Testis (tissue), 3 donors: Measurements from ENCODE around the gene HSPB6. TPM values are rescaled to one million over a fixed set of nuclear protein-coding genes. Genes with fewer than 3 reads are reported as not detected.

ENCODE experiments used
- DNase-seq: peaks from one replicate; pipeline ENCODE4 v3.0.0-alpha.2; 2019
- H3K27ac ChIP-seq, 2 donors: fragments of 200-600 bp; sonication (generic); one replicate each; pipeline ENCODE4 v1.5.1; 2019
- H3K27me3 ChIP-seq: fragments of 200-600 bp; sonication (generic); one replicate; pipeline ENCODE4 v1.5.1; 2019
- H3K36me3 ChIP-seq: fragments of 200-600 bp; sonication (generic); one replicate; pipeline ENCODE4 v1.5.1; 2017; ENCODE audit warnings: low read depth; ENCODE audit errors: missing control alignments
- H3K4me1 ChIP-seq: fragments of 200-600 bp; sonication (generic); one replicate; pipeline ENCODE4 v1.5.1; 2019
- H3K4me3 ChIP-seq, 2 donors: fragments of 200-600 bp; sonication (generic); one replicate each; pipeline ENCODE4 v1.5.1; 2017 to 2019
- H3K9me3 ChIP-seq: fragments of 200-600 bp; sonication (generic); one replicate; pipeline ENCODE4 v1.5.1; 2017
- CTCF ChIP-seq, 3 experiments: fragments of 450-650 bp in 2 of 3; fragments of 200-600 bp in 1 of 3; sonication (generic) in 1 of 3; IDR thresholded peaks; one replicate each; pipeline ENCODE4 v1.5.1; 2016 to 2019; ENCODE audit warnings: antibody characterized with exemption in 3 of 3, mild to moderate bottlenecking in 2 of 3, moderate library complexity in 1 of 3
- POLR2A ChIP-seq: fragments of 450-650 bp; IDR thresholded peaks from one replicate; pipeline ENCODE4 v1.6.1; 2017; ENCODE audit warnings: antibody characterized with exemption, mild to moderate bottlenecking, moderate library complexity
- WGBS, 2 donors: methylation state at CpG; one replicate each; pipeline ENCODE4 v1.1.5; 2018; 5-methylcytosine and 5-hydroxymethylcytosine counted together
- intact Hi-C: fragments of 100-400 bp; cut with DNase I; formaldehyde crosslinking; loops from one replicate; pipeline ENCODE4 v1.15.1; 2023; ENCODE audit warnings: low total_unique reads
- polyA plus RNA-seq: library from polyadenylated mRNA; stranded (reverse); fragments of 350-450 nt; fragmentation: Illumina TruSeq; extraction: RNeasy Lipid Tissue Mini Kit (QIAGEN cat#74804); gene quantifications from one replicate; pipeline ENCODE4 v1.2.3, GENCODE V29; 2014; ENCODE audit warnings: low read depth, low replicate concordance; ENCODE audit not compliant: insufficient read depth
- total RNA-seq, 2 donors: library from RNA; depleted of rRNA; stranded (reverse); fragments of >200 nt; gene quantifications; one replicate each; pipeline ENCODE4 v1.2.3, GENCODE V29; 2016

HSPB6 gene
- total and polyA plus RNA-seq, 3 donors from 2014 or later, result 50.9 to 146 (median 57.1) TPM

- H3K27ac ChIP-seq, result no peak overlapping the region
- no peaks in the 10 kb centered on the region for H3K27me3 ChIP-seq
- H3K9me3 ChIP-seq, result no peaks in the 10 kb centered on the region
- H3K36me3 ChIP-seq, result no peaks in the 10 kb centered on the region
- H3K4me1 ChIP-seq, result no peaks in the 10 kb centered on the region
- no peak for DNase-seq
- intact Hi-C loops, result no loop called here
- WGBS, 2 donors, result 74 to 79% methylated on average over 4 to 11 of the region's 11 CpGs
- TF ChIP-seq POLR2A (no peak), CTCF (IDR thresholded peaks at IDR 0.05) (no peak)
- H3K4me3 ChIP-seq, result no peak overlapping the region
Measured at GRCh38 chr19:35789195-35789977, 32.6 kb upstream of the HSPB6 start.

GRCh38 chr19:35788205-35788960 is 31.6 kb upstream of the HSPB6 start:
- no peak for DNase-seq
- TF ChIP-seq POLR2A, result no peak
- TF ChIP-seq CTCF (IDR thresholded peaks at IDR 0.05), result no peak
- intact Hi-C loops, result no loop called here
- Histone ChIP-seq H3K9me3 (no peaks in the 10 kb centered on the region), H3K27ac (no peak overlapping the region), H3K4me3 (no peak overlapping the region), H3K27me3 (no peaks in the 10 kb centered on the region), H3K4me1 (no peaks in the 10 kb centered on the region), H3K36me3 (no peaks in the 10 kb centered on the region)
- WGBS, 2 donors, result 80 to 81% methylated on average over 12 of the region's 12 CpGs

GRCh38 chr19:35787227-35787799 is 30.5 kb upstream of the HSPB6 start:
- intact Hi-C loops, result no loop called here
- 91 to 100% methylated on average over 2 to 11 of the region's 15 CpGs for WGBS, 2 donors
- no peak overlapping the region for H3K4me3 ChIP-seq
- no peak overlapping the region for H3K27ac ChIP-seq
- H3K36me3 ChIP-seq, result no peaks in the 10 kb centered on the region
- H3K27me3 ChIP-seq, result no peaks in the 10 kb centered on the region
- no peaks in the 10 kb centered on the region for H3K4me1 ChIP-seq
- H3K9me3 ChIP-seq, result no peaks in the 10 kb centered on the region
- DNase-seq, result no peak
- TF ChIP-seq POLR2A, result no peak

GRCh38 chr19:35786299-35787160 is 29.7 kb upstream of the HSPB6 start:
- intact Hi-C loops, result no loop called here
- DNase-seq, result no peak
- Histone ChIP-seq H3K36me3 (no peaks in the 10 kb centered on the region), H3K27me3 (no peaks in the 10 kb centered on the region), H3K4me3 (no peak overlapping the region), H3K4me1 (no peaks in the 10 kb centered on the region), H3K9me3 (no peaks in the 10 kb centered on the region), H3K27ac (no peak overlapping the region)
- TF ChIP-seq POLR2A (no peak), CTCF (IDR thresholded peaks at IDR 0.05) (no peak)
- WGBS, 2 donors, result 88 to 91% methylated on average over 11 to 30 of the region's 31 CpGs

GRCh38 chr19:35785339-35785627 is 28.5 kb upstream of the HSPB6 start:
- no peak for TF ChIP-seq CTCF (IDR thresholded peaks at IDR 0.05)
- H3K27me3 ChIP-seq, result no peaks in the 10 kb centered on the region

More at GRCh38 chr19:35785339-35785627, 28.5 kb upstream of the HSPB6 start:
- intact Hi-C loops, result no loop called here
- no peak overlapping the region for H3K27ac ChIP-seq
- H3K4me3 ChIP-seq, result no peak overlapping the region
- H3K9me3 ChIP-seq, result no peaks in the 10 kb centered on the region
- H3K4me1 ChIP-seq, result no peaks in the 10 kb centered on the region
- no peak for DNase-seq
- WGBS, 2 donors, result 87 to 88% methylated on average over 10 of the region's 10 CpGs
- no peaks in the 10 kb centered on the region for H3K36me3 ChIP-seq
